GM21786 (cell line): ENCODE measurements around the gene GGA1.

ENCODE experiments used
- ATAC-seq: cut with Tn5 transposase; IDR thresholded peaks from one replicate; pipeline ENCODE4 v1.9.1; 2021; ENCODE audit not compliant: unreplicated experiment

The GGA1 gene, protein sequence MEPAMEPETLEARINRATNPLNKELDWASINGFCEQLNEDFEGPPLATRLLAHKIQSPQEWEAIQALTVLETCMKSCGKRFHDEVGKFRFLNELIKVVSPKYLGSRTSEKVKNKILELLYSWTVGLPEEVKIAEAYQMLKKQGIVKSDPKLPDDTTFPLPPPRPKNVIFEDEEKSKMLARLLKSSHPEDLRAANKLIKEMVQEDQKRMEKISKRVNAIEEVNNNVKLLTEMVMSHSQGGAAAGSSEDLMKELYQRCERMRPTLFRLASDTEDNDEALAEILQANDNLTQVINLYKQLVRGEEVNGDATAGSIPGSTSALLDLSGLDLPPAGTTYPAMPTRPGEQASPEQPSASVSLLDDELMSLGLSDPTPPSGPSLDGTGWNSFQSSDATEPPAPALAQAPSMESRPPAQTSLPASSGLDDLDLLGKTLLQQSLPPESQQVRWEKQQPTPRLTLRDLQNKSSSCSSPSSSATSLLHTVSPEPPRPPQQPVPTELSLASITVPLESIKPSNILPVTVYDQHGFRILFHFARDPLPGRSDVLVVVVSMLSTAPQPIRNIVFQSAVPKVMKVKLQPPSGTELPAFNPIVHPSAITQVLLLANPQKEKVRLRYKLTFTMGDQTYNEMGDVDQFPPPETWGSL

GRCh38 chr22:37608477-37609239 is at the start of gene GGA1:
TSS of gene GGA1 (plus strand) at chr22:37608834. CDS start at chr22:37608861, 27 bp downstream.
- ATAC-seq: peak; percentile 71

DNA sequence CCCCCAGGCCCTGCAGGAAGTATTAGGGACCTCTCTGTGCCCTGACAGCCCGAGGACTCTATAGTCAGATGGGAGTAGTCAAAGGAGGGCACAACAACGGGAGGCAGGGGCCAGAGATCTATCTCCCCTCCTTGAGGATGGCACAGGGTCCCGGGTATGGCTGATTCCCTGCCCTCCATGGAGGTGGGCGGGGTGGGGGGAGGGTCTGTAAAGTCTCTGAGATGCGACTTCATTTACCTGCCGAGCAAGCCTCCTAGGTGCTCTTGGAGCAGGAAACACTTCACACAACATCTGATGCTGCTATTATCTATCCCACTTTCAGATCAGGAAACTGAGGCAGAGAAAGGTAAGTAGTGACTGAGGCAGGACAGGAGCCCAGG is 49.1 kb upstream of the GGA1 start:
- no peak for ATAC-seq

- ATAC-seq: no peak
Observed at GRCh38 chr22:37559901-37560607, 48.6 kb upstream of the GGA1 start, which contains the start of gene CDC42EP1. TSS of gene CDC42EP1 (plus strand) at chr22:37560480. CDS start at chr22:37566350, 5,870 bp downstream.

GRCh38 chr22:37560608-37561211 is 47.9 kb upstream of the GGA1 start:
- no peak for ATAC-seq

- ATAC-seq: no peak
Observed at GRCh38 chr22:37561212-37562048, 47.2 kb upstream of the GGA1 start.

DNA sequence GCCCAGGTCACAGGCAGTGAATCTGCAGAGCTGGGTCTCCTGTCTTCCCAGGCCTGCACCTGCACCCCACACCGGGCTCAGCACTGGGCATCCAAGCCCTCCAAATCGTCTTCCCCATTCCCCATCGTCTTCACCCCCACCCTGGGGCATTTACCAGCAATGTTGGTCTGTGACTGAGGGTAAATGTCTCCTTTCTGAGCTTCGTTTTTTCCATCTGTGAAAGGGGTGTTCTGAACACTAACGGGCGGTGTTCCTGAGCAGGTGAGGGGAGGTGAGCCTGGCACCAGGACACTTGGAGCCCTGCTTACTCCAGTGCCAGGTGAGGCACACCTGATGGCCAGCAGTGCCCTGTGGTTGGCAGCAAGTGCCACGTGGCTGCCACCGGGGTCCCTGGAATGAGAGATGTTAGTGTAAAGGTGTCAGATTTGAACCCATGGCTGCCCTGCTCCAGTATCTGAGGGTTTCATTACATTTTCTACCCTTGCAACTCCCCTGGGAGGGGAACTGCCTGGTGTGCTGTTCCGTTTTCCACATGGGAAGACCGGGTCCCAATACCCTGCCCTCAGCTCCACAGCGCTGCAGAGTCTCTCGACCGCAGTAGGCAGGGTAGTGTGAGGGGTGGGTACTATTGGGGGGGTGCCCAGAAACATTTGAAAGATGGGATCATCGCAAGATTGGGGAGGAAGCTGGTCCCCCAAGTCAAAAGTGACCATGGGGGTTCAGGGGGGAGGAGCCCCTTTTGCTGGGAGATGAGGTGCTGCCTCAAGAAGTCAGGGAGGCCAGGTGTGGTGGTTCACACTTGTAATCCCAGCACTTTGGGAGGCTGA is 46.4 kb upstream of the GGA1 start:
- no peak for ATAC-seq

DNA sequence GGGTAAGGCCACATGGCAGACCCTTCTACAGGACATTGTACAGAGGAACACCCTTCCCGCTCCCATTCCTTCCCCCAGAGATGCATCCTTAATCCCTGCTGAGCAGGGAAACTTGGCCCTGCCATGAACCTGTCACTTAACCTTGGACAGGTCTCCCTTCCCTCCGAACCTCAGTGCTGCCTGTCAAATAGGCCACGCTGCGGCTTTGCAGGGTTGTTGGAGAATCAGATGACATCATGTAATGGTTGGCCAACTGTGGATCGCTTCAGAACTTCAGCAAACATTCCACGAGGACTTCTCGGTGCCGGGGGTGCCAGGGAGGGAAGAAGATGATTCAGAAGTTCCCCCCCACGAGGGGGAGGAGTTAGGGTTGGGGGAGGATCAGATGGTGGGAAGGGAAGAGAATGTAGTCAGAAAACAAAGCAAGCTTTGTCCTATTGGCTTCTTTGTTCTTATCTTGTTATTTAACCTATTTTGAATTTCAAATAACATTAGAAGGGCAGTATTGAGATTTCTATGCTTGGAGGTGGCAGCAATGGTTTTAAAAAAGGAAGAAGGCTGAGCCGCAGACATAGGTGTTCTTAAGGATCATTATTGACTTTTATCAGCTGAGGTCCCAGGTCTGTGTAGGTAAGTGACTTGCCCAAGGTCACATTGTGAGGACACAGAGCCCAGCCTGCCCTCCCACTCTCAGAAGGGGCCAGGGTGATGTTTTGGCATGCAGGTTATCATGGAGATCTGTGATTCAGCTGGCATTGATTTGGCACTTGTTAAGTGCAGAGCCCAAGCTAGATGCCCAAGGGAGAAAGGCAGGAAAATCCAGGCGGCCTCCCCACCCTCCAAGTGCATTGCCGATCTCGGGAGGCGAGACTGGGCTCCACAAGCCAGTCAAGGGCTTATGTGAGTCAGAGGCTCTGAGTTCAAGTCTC is 45.2 kb upstream of the GGA1 start:
- no peak for ATAC-seq

- ATAC-seq: no peak
Observed at GRCh38 chr22:37564111-37564711, 44.4 kb upstream of the GGA1 start.

GRCh38 chr22:37565830-37566229 is 42.8 kb upstream of the GGA1 start:
- ATAC-seq: no peak

DNA sequence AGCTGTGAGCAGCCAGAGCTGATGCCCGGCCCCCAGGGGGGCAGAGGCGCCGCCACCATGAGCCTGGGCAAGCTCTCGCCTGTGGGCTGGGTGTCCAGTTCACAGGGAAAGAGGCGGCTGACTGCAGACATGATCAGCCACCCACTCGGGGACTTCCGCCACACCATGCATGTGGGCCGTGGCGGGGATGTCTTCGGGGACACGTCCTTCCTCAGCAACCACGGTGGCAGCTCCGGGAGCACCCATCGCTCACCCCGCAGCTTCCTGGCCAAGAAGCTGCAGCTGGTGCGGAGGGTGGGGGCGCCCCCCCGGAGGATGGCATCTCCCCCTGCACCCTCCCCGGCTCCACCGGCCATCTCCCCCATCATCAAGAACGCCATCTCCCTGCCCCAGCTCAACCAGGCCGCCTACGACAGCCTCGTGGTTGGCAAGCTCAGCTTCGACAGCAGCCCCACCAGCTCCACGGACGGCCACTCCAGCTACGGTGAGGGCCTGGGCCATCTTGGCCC is 42.3 kb upstream of the GGA1 start:
- ATAC-seq: no peak

- peak; percentile 47 for ATAC-seq
Observed at GRCh38 chr22:37566903-37567798, 41.5 kb upstream of the GGA1 start.

DNA sequence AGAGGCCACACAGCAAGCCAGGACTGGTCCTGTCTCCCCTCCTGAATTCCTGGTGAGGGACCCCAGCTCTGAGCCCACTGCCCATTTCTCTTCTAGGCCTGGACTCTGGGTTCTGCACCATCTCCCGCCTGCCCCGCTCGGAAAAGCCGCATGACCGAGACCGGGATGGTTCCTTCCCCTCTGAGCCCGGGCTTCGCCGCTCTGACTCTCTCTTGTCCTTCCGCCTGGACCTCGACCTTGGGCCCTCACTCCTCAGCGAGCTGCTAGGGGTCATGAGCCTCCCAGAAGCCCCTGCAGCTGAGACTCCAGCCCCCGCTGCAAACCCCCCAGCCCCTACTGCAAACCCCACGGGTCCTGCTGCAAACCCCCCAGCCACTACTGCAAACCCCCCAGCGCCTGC is 40.6 kb upstream of the GGA1 start:
- no peak for ATAC-seq

- no peak for ATAC-seq
Observed at GRCh38 chr22:37568448-37569008, 40.1 kb upstream of the GGA1 start.

DNA sequence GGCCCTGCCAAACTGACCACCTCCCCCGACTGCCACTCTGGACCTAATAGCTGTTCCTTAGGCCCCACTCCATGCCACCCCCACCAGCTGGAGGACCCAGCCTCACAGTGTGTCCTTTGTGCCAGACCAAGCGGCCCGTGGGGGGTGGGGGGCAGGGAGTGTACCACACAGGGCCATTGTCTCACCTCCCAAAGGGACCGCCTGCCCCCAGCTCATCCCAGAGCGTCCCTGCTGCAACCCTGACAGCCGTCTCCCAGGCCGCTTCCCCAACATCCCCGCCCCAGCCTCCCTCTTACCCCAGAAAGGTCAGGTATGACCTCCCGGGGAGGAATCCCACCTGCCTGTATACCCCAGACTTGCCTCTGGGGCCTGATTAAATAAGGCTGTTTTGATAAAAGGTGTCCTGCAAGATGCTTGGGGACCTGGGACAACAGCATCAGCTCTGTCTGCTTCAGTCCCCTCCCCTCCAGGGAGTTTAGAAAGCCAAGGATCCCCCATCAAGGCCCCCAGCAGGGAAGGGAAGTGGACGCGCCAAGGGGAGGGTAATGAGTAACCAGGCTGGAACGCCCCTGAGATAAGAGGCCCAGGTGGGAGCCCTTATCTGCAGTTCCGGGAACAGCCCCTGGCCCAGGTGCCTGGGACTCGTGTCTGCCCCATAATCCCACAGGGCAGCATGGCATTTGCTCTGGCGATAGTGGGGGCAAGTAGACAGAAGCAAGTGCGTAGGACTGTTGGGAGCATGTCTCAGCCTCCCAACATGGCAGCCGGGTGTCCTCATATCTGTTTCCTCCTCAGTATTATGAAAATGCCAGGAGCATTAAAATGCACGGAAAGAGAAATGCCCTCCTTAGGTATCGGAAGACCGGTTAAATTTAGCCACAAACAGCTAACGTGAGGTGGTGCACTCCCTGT is 39.4 kb upstream of the GGA1 start:
- no peak for ATAC-seq
